GM20000 (cell line): ENCODE measurements around the gene ALDH1L2.

ENCODE experiments used
- DNase-seq: peaks from one replicate; pipeline ENCODE4 v3.0.0; 2012; ENCODE audit warnings: low spot score
- TF ChIP-seq, protein P1 (sequence below): IDR thresholded peaks from 2 replicates; pipeline ENCODE4 v1.5.1; 2012; ENCODE audit warnings: mild to moderate bottlenecking, control low read depth; ENCODE audit errors: extremely low read depth, missing control alignments

The ALDH1L2 gene

DNA sequence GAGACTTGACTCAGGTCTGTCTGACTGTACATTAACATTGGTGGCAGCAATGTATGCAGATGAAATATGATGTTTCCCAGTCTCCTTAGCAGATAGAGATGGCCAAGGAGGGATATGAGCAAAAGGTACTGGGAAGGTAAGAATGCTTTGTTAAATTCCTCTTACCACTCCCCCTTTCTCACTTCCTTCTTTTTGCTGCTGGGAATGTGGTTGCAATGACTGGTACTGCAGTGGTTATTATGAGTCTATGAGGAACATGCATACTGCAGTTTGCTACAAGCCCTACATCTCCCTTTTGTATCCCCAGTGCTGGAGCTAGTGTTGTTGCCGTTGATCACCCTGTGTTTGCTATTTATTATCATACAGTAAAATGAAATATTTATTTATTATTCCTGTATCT lies 35.9 kb downstream of the ALDH1L2 start:
- no peak for DNase-seq
- TF ChIP-seq, protein P1, sequence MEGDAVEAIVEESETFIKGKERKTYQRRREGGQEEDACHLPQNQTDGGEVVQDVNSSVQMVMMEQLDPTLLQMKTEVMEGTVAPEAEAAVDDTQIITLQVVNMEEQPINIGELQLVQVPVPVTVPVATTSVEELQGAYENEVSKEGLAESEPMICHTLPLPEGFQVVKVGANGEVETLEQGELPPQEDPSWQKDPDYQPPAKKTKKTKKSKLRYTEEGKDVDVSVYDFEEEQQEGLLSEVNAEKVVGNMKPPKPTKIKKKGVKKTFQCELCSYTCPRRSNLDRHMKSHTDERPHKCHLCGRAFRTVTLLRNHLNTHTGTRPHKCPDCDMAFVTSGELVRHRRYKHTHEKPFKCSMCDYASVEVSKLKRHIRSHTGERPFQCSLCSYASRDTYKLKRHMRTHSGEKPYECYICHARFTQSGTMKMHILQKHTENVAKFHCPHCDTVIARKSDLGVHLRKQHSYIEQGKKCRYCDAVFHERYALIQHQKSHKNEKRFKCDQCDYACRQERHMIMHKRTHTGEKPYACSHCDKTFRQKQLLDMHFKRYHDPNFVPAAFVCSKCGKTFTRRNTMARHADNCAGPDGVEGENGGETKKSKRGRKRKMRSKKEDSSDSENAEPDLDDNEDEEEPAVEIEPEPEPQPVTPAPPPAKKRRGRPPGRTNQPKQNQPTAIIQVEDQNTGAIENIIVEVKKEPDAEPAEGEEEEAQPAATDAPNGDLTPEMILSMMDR = no peak

DNA sequence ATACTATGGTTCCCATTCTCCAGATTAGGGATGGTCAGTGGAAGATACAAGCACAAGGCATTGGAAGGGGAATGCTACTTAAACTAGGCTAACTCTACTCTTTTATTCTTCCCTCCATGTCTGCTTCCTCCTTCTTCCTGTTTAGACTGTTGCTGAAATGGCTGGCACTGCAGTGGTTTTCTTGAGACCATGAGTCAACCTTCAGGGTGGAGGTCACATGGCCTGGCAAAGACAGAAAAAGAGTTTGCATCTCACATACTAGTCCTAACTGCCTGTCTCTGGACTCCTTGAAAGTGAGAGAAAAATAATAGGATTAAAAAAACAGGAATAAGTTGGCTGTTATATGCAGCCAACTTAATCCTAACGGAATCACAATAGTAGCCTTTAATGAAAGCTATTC lies 37.0 kb downstream of the ALDH1L2 start:
- TF ChIP-seq, protein P1 = no peak
- no peak for DNase-seq

DNA sequence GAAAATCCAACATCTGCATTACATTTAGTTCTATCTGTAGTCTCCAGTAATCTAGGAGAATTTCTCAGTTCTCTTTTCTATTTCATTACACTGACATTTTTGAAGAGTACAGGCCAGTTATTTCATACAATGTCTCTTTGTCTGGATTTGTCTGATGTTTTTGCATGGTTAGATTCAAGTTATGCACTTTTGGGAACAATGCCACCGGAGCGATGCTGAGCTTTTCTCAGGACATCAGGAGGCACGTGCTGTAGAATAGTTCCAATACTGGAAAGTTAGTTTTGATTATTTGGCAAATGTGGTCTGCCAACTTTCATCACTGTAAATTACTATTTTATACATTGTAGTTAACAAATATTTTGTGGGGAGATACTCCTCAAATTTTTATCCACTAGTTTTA lies 43.1 kb downstream of the ALDH1L2 start:
- no peak for DNase-seq
- TF ChIP-seq, protein P1 = no peak

DNA sequence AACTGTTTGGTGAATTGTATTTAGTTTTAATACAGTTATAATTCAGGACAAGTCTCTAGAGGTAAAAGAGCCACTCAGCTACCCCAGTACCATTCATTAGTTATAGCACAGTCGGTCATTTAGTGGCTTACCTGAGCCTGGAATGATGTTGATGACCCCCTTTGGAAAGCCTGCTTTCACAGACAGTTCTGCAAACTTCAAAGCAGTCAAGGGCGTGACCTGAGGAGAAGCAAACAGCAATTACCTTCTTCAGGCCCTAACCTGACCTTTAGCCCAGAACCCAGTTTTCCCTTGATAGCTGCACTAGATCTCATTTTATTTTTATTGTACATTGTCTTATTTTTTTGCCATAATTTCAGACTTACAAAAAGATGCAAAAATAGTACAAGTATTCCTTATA lies 43.8 kb downstream of the ALDH1L2 start:
- TF ChIP-seq, protein P1 = no peak
- DNase-seq = no peak

DNA sequence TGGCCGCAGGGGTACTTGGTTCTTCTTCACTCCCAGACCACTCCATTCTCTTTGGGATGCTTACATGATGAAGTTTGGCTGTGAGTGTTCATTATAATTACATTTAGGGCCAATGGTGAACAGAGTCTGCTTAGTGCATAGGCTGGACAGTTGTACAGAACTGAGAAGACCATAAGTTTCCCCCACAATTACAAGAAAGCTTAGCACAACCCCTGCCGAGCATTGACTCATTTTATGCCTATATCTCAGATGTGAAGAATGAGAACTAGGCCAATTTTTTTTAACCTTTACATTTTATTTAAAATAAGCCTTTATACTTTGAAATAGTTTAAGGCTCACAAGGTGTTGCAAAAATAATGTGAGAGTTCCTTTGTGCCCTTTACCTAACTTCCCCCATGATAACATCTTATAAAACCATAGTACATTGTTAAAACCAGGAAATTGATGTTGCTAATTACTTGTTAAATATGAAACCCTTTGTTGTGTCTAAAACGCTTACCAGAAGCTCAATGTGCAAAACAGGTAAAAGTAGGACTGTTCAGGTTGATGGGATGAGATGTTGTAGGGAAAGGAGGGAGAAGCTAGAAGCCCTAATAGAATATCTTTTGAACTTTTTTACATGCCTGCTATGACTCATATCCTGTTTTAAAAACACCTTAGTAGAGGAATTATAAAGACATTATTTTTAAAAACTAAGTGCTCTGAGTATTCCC lies 47.2 kb downstream of the ALDH1L2 start:
- no peak for DNase-seq
- TF ChIP-seq, protein P1 = no peak

DNA sequence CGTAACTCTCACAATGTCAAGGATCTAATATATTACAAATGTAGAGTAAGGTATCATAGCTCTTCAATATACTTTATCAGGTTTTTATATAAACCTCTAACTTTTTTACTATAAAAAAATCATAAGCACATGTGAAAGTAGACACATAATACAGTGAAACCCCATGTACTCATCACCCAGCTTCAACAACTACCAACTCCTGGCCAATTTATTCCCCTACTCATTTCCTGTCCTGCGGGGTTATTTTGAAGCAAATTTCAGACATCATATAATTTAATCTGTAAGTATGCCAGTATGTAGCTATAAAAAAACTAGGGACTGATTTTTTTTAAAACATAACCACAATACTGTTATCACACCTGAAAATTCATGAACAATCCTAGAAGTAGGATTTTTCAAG lies 50.4 kb downstream of the ALDH1L2 start:
- TF ChIP-seq, protein P1 = no peak
- no peak for DNase-seq

DNA sequence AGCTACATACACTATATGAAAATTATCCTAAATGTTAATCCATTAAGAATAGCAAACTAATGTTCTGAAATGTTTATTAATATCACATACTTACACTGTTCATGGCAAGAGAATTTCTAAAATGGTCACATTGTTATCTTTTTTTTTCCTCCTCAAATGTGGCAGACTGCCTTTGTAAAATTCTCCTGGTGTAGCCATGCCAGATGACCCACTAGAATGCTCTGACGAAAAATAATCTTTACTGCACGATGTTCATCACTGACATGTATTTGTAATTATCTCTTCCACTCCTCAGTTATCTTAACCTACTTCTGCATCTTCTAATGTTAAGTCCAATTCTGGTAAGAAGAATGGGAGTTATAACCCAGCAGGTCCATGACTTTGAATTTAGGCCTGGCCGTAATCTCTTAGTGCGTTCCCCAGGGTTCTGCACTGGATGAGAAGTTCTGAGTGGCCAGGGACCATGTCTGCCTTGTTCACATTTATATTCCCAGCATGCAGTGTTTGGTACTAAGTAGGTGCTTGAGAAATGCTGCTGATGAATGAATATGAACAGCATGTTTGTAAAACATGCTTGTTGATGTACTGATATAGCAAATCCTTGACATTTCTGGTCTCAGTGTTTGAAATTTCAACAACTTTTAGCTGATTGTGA lies 51.4 kb downstream of the ALDH1L2 start:
- TF ChIP-seq, protein P1 = no peak
- no peak for DNase-seq
